IMR-90 (cell line): ENCODE results near the gene XRCC5. TPM values are rescaled to one million over a fixed set of nuclear protein-coding genes. Genes with fewer than 3 reads are reported as not detected.
A peak's percentile ranks its signal among the peaks of the same experiment; 100 is the strongest.

ENCODE experiments used
- ATAC-seq: fragments of 200-7000 bp; cut with Tn5 transposase; 2 replicates; pipeline ENCODE4 v1.9.1; 2020; ENCODE audit warnings: low read depth, mild to moderate bottlenecking, moderate library complexity
- BruUV-seq: library from RNA; stranded (reverse); fragments of 400-500 nt; replicated peaks from 2 replicates; lab custom pipeline; 2021; lab: Mats Ljungman, UMichigan
- CTCF ChIA-PET: fragments of 300-600 bp; formaldehyde crosslinking; extraction: SDS; loops from one replicate; lab custom pipeline; 2021; ENCODE audit warnings: antibody characterized with exemption; lab: Yijun Ruan, JAX
- POLR2A ChIA-PET: fragments of 300-600 bp; sonication (Branson Sonifier 250); formaldehyde crosslinking; loops from one replicate; lab custom pipeline; 2022; ENCODE audit warnings: antibody characterized with exemption; ENCODE audit not compliant: unreplicated experiment; lab: Charles Lee
- DNase-seq: peaks from one replicate; pipeline ENCODE4 v3.0.0; 2013
- H2AFZ ChIP-seq: replicated peaks from 2 replicates; pipeline ENCODE3; 2013; ENCODE audit warnings: low read length, mild to moderate bottlenecking; ENCODE audit not compliant: poor library complexity
- H2AK5ac ChIP-seq: 2 replicates; pipeline ENCODE4 v1.6.1; 2013; ENCODE audit warnings: low read depth, low read length, inconsistent platforms
- H2AK9ac ChIP-seq: replicated peaks from 2 replicates; pipeline ENCODE3; 2013; ENCODE audit warnings: mild to moderate bottlenecking, low read depth, low read length, moderate library complexity; ENCODE audit not compliant: poor library complexity
- H2BK120ac ChIP-seq: 2 replicates; pipeline ENCODE4 v1.6.1; 2013; ENCODE audit warnings: low read depth, low read length, inconsistent platforms
- H2BK15ac ChIP-seq: 3 replicates; pipeline ENCODE4 v1.6.1; 2013; ENCODE audit warnings: low read depth, low read length, inconsistent platforms
- H2BK20ac ChIP-seq: 2 replicates; pipeline ENCODE4 v1.6.1; 2013; ENCODE audit warnings: low read depth, mild to moderate bottlenecking, inconsistent platforms, low read length, moderate library complexity
- H2BK5ac ChIP-seq: 2 replicates; pipeline ENCODE4 v1.6.1; 2013; ENCODE audit warnings: mild to moderate bottlenecking, low read depth, low read length, inconsistent platforms; ENCODE audit not compliant: poor library complexity, severe bottlenecking
- H3K14ac ChIP-seq: replicated peaks from 2 replicates; pipeline ENCODE4 v1.6.1; 2013; ENCODE audit warnings: low read depth, low read length, inconsistent platforms
- H3K18ac ChIP-seq: 2 replicates; pipeline ENCODE4 v1.6.1; 2013; ENCODE audit warnings: low read depth, low read length, control low read depth
- H3K23ac ChIP-seq: 2 replicates; pipeline ENCODE4 v1.6.1; 2013; ENCODE audit warnings: low read depth, low read length, inconsistent platforms
- H3K27ac ChIP-seq: 2 replicates; pipeline ENCODE4 v1.5.1; 2013; ENCODE audit warnings: mild to moderate bottlenecking, control low read depth, low read length; ENCODE audit not compliant: insufficient read depth
- H3K27me3 ChIP-seq: 2 replicates; pipeline ENCODE4 v1.6.1; 2013; ENCODE audit warnings: low read length; ENCODE audit not compliant: control insufficient read depth, insufficient read depth
- H3K36me3 ChIP-seq: 2 replicates; pipeline ENCODE4 v1.6.1; 2013; ENCODE audit warnings: low read length, mixed read lengths; ENCODE audit not compliant: control insufficient read depth, insufficient read depth
- H3K4ac ChIP-seq: 2 replicates; pipeline ENCODE4 v1.6.1; 2013; ENCODE audit warnings: low read depth, low read length, inconsistent platforms
- H3K4me1 ChIP-seq: 2 replicates; pipeline ENCODE4 v1.6.1; 2013; ENCODE audit warnings: low read length, mixed read lengths; ENCODE audit not compliant: control insufficient read depth, insufficient read depth
- H3K4me2 ChIP-seq: 2 replicates; pipeline ENCODE4 v1.6.1; 2013; ENCODE audit warnings: low read depth, mild to moderate bottlenecking, control low read depth, low read length, moderate library complexity
- H3K4me3 ChIP-seq: 2 replicates; pipeline ENCODE4 v1.5.1; 2013; ENCODE audit warnings: low read depth, mild to moderate bottlenecking, control low read depth, low read length, moderate library complexity; ENCODE audit not compliant: insufficient read depth
- H3K56ac ChIP-seq: 2 replicates; pipeline ENCODE4 v1.6.1; 2013; ENCODE audit warnings: low read length, inconsistent platforms; ENCODE audit not compliant: insufficient read depth; ENCODE audit errors: extremely low read depth
- H3K79me1 ChIP-seq, 2 experiments: 2 replicates each; pipeline ENCODE4 v1.6.1; 2013; ENCODE audit warnings: low read length in 2 of 2, inconsistent platforms in 1 of 2, low read depth in 1 of 2
- H3K9ac ChIP-seq: 2 replicates; pipeline ENCODE4 v1.6.1; 2013; ENCODE audit warnings: low read depth, low read length, control low read depth
- H3K9me1 ChIP-seq: 2 replicates; pipeline ENCODE4 v1.6.1; 2013; ENCODE audit warnings: low read length, inconsistent platforms; ENCODE audit not compliant: insufficient read depth
- H3K9me3 ChIP-seq: 2 replicates; pipeline ENCODE4 v1.6.1; 2013; ENCODE audit warnings: low read length; ENCODE audit not compliant: control insufficient read depth, insufficient read depth
- H4K20me1 ChIP-seq: 2 replicates; pipeline ENCODE4 v1.6.1; 2013; ENCODE audit warnings: low read length, inconsistent platforms; ENCODE audit not compliant: insufficient read depth
- H4K5ac ChIP-seq: 2 replicates; pipeline ENCODE4 v1.6.1; 2013; ENCODE audit warnings: mild to moderate bottlenecking, low read depth, low read length, control low read depth
- H4K8ac ChIP-seq, 2 experiments: 2 replicates each; pipeline ENCODE4 v1.6.1; 2013; ENCODE audit warnings: low read depth in 2 of 2, low read length in 2 of 2, control low read depth in 1 of 2, inconsistent platforms in 1 of 2
- H4K91ac ChIP-seq: 2 replicates; pipeline ENCODE4 v1.6.1; 2013; ENCODE audit warnings: low read depth, low read length, inconsistent platforms; ENCODE audit not compliant: insufficient read depth
- CEBPB ChIP-seq: IDR thresholded peaks from 2 replicates; pipeline ENCODE4 v1.6.1; 2012; ENCODE audit warnings: low read depth, low read length, improper control_type of control experiment
- MAFK ChIP-seq: IDR thresholded peaks from 2 replicates; pipeline ENCODE4 v1.6.1; 2012; ENCODE audit warnings: low read depth, low read length, improper control_type of control experiment
- WGBS, 2 experiments: methylation state at CpG; one replicate each; pipeline versions ENCODE4 v1.1.5 to v1.1.7; 2013; ENCODE audit warnings: missing lambda C conversion rate in 2 of 2; ENCODE audit not compliant: insufficient read length in 1 of 2; ENCODE audit errors: extremely low coverage in 2 of 2; 5-methylcytosine and 5-hydroxymethylcytosine counted together
- dilution Hi-C: fragments of 300-500 bp; cut with HindIII; formaldehyde crosslinking; loops from one replicate; pipeline ENCODE4 v1.14.3; 2018; ENCODE audit warnings: low sequenced_read_pairs; ENCODE audit not compliant: unreplicated experiment
- in situ Hi-C: fragments of 300-500 bp; cut with MboI; formaldehyde crosslinking; loops from 3 replicates; pipeline ENCODE4 v1.14.3; 2019; ENCODE audit warnings: low sequenced_read_pairs, inconsistent platforms, mixed read lengths
- intact Hi-C: fragments of 100-400 bp; cut with micrococcal nuclease; formaldehyde crosslinking; loops from 2 replicates; pipeline ENCODE4 v1.10.0; 2022
- polyA plus RNA-seq, 3 experiments: library from polyadenylated mRNA; depleted of rRNA; stranded (reverse); fragments of >200 nt; gene quantifications; 2 replicates each; pipeline ENCODE4 v1.2.3, GENCODE V29; 2012; ENCODE audit warnings: low replicate concordance in 1 of 3
- total RNA-seq: library from RNA; depleted of rRNA; stranded (reverse); fragments of >200 nt; gene quantifications from 2 replicates; pipeline ENCODE4 v1.2.3, GENCODE V29; 2012

XRCC5 gene
- total and polyA plus RNA-seq, 2 of the 4 experiments (the other 2 are of a cell fraction) = 144 to 509 TPM

DNA sequence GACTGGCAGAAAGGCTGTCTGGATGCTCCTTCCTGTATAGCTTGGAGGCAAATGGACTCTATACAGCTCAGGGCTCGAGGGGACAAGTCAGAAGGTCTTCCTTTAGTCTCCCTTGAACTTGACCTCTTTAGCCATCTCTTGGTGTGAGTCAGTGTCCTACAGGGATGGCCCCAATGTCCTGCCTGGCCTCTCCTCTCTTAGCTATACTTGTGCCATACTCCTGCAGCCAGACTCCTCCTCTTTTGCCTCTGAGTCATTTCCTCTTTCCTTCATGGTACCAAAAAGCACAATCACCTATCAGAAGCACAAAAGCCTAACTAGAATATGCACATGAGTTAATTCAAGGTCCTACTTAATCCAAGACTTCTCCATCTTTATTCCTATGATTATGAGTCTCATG, 112.7 kb downstream of the XRCC5 start:
- Histone ChIP-seq H4K20me1 (peaks cover 4% of the 10 kb centered on the region; the same call in 1 of the 2 replicates), H3K4me3 (no peak overlapping the region), H3K36me3 (no peaks in the 10 kb centered on the region), H4K8ac (peak overlapping the region; percentile 16 to 30; a peak in 1 of 4 replicates), H3K9me3 (no peaks in the 10 kb centered on the region), H3K56ac (no peak overlapping the region), H3K18ac (no peak overlapping the region; the same call in 1 of the 2 replicates), H2BK5ac (peak overlapping the region; percentile 73), H2BK120ac (peak overlapping the region; percentile 75), H2AK5ac (peak overlapping the region; percentile 25), H4K5ac (no peak overlapping the region), H3K27me3 (no peaks in the 10 kb centered on the region), H2BK20ac (peak overlapping the region; percentile 58; the same call in 1 of the 2 replicates), H3K79me1 (peaks cover 0 to 8% of the 10 kb centered on the region in 2 experiments; a peak in 2 of 4 replicates), H3K9me1 (peaks cover 36% of the 10 kb centered on the region), H3K4me1 (peaks cover 15% of the 10 kb centered on the region), H3K9ac (no peak overlapping the region), H3K4me2 (no peak overlapping the region; the same call in 1 of the 2 replicates), H3K27ac (no peak overlapping the region), H3K14ac (0 out of 2 replicates have a peak overlapping the region, but pooled peaks have one; percentile 16), H3K4ac (peak overlapping the region; percentile 56), H3K23ac (peak overlapping the region; percentile 31; the same call in 1 of the 2 replicates), H2AK9ac (no peak overlapping the region), H4K91ac (no peak overlapping the region), H2AFZ (peak overlapping the region; percentile 36), H2BK15ac (0 out of 3 replicates have a peak overlapping the region, but pooled peaks have one; percentile 72)
- DNase-seq = peak; percentile 61
- ChIA-PET CTCF (interaction anchor here (0.6 to 1.6 kb wide), 3 partner anchors 151 to 295 kb away, joined by 3 to 6 read pairs (median 3); partner anchors contain the start of gene MARCHF4), POLR2A (no interaction called here)
- 50% methylated on average over 1 of the region's 1 CpG; no CpG with 5 or more reads in 1 of the 2 experiments for WGBS, 2 experiments
- dilution Hi-C loops = no loop called here
- TF ChIP-seq CEBPB (0 out of 2 replicates have a peak, but pooled peaks have one; percentile 10), MAFK (no peak)
- intact Hi-C loops = loop anchor here (2.0 to 5.0 kb wide), 2 partner anchors 183 to 445 kb away; no protein-coding TSS in a partner anchor
- in situ Hi-C loops = loop anchor here (10.0 to 25.0 kb wide), 2 partner anchors 190 to 443 kb away; partner anchors contain the start of gene SMARCAL1
- peak; percentile 44 for ATAC-seq
- no TSS peak for BruUV-seq
